LHCN-M2 (cell line): ENCODE data around the gene HNRNPH1. TPM values are rescaled to one million over a fixed set of nuclear protein-coding genes. Genes with fewer than 3 reads are reported as not detected.
"Not testable (repeated sequence)": the region's sequence is repeated elsewhere in the genome, so short reads cannot be mapped to it uniquely, and the experiment has no call there.

Experiments used
- DNase-seq: peaks from one replicate; pipeline ENCODE4 v3.0.0-alpha.2; 2012; ENCODE audit warnings: low read depth
- polyA plus RNA-seq: library from polyadenylated mRNA; unstranded; fragments of >200 nt; gene quantifications from one replicate; pipeline ENCODE4 v1.2.1, GENCODE V29; 2012; ENCODE audit warnings: missing spikeins
- total RNA-seq: library from RNA; depleted of rRNA; stranded (reverse); fragments of >200 nt; gene quantifications from 2 replicates; pipeline ENCODE4 v1.2.3, GENCODE V29; 2014; rRNA removed

The HNRNPH1 gene, protein sequence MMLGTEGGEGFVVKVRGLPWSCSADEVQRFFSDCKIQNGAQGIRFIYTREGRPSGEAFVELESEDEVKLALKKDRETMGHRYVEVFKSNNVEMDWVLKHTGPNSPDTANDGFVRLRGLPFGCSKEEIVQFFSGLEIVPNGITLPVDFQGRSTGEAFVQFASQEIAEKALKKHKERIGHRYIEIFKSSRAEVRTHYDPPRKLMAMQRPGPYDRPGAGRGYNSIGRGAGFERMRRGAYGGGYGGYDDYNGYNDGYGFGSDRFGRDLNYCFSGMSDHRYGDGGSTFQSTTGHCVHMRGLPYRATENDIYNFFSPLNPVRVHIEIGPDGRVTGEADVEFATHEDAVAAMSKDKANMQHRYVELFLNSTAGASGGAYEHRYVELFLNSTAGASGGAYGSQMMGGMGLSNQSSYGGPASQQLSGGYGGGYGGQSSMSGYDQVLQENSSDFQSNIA
- 374 and 422 TPM in 2 replicates for total RNA-seq
- 163 TPM for polyA plus RNA-seq

DNA sequence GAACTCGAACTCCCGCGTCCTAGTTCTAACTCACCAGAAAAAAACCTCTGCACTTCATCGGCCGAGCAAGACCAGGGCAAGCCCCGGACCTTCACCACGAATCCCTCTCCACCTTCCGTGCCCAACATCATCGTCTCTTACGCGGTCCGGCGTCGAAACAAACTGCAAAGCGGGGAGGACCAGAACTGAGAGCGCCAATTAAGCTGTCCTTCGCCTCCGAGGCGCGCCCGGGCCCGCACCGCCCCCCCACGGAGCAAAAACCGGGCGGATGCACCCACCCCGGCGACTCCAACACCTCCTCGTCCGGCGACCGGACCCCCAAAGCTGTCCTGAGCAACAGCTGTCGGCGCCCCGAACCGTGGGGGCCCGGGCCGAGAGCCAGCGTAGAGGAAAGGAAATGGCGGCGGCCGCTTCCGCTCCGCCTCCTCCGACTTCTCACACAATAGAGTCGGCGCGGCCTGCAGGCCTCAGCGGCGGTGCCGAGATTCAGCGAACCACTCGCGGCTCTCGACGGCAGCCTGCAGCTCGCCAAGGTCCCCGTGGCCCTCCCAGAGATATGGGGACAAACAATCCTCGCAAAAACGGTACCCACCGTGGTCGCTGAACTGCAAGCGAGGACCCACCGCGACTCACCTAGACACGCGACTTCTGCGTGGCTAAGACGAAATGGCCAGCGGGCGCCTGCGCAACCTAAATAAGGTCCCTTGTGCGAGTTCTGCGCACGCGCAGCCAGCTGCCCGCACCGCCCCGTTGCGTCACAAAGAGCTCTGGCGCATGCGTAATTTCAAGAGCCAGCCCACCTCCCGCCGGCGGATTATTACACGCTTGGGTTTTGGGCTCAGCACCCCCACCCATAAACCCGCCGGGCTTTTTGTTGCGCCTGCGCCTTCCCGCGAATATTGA lies at the start of gene HNRNPH1:
Gene HNRNPH1 (minus strand): TSS at position 669 of the 903 bp plus-strand sequence. CDS start 538 bp downstream, at position 131.
- DNase-seq = peak; percentile 98

DNA sequence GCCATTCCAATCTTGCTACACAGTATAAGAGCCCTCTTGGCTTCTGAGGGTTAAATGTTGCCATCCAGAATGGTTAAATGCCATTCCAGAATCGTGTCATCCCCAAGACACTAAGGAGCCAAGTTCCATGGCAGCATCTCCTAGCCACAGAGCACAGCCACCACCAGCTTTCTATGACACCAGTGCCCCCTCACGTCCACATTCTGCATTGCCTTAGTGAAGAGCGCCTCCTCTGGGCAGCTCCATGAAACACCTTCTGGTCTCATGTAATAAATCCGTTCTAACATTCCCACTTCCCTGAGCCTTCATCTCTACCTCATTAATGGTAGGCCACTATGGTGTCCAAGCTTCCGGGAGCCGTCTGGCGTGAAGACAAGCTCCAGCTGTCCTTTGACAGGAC lies 44.9 kb upstream of the HNRNPH1 start:
- DNase-seq = peak; percentile 56

GRCh38 chr5:179661647-179662046 lies 38.2 kb upstream of the HNRNPH1 start:
- DNase-seq = not testable (repeated sequence)

DNA sequence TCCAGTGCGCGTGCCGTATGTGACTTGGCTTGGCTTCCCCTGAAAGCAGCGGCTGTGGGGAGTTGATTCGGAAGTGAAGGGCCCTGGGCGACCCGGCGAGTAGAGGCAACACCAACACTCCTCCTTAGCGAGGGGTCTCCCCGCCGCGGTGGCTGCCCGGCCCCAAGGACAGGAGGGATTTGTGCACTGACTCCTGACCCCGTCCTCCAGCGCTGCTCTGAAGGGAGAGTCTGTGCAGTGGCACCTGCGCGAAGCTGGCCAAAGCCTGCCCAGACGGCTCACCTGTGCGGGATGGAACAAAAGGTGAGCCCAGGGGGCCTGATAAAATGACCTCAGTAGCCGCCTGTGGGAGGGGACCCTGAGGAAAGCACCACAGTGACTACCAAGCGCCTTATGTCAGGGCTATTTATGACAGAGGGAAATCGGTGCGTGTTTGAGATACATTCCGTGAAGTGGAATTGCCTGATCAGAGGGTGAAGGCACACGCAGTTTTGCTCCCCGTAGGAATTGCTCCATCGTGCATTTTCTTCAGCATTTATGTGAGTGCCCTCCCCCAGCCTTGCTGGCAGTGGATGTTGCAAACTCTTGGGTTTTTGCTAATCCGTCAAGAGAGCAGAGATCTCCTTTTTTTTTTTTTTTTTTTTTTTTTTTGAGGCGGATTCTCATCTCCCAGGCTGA lies 34.8 kb upstream of the HNRNPH1 start:
- DNase-seq = peak; percentile 4

GRCh38 chr5:179657302-179658178 lies 34.1 kb upstream of the HNRNPH1 start:
- not testable (repeated sequence) for DNase-seq

DNA sequence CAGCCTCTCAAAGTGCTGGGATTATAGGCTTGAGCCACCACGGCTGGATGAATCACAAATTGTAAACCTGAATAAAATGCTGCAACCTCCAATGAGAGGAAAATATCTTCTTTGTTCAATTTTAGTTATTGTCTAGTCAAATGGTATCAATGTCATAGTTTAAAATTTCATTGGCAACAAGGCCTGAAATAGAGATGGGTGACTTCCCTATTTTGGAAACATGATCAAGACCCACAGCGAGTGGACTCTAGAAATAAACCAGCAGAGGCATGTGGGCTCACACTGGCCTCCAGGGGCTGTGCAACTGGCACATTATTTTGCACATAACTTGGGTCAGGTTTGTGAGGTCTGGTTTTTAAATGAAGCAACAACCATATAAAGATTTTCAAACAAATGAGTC lies 29.7 kb upstream of the HNRNPH1 start:
- not testable (repeated sequence) for DNase-seq

DNA sequence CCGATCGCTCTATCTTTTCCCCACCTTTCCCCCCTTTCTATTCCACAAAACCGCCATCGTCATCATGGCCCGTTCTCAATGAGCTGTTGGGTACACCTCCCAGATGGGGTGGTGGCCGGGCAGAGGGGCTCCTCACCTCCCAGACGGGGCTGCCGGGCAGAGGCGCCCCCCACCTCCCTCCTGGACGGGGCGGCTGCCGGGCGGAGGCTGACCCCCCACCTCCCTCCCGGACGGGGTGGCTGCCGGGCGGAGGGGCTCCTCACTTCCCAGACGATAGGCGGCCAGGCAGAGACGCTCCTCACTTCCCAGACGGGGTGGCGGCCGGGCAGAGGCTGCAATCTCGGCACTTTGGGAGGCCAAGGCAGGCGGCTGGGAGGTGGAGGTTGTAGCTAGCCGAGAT lies 26.8 kb upstream of the HNRNPH1 start:
- not testable (repeated sequence) for DNase-seq

GRCh38 chr5:179649166-179649703 lies 25.8 kb upstream of the HNRNPH1 start:
- not testable (repeated sequence) for DNase-seq

DNA sequence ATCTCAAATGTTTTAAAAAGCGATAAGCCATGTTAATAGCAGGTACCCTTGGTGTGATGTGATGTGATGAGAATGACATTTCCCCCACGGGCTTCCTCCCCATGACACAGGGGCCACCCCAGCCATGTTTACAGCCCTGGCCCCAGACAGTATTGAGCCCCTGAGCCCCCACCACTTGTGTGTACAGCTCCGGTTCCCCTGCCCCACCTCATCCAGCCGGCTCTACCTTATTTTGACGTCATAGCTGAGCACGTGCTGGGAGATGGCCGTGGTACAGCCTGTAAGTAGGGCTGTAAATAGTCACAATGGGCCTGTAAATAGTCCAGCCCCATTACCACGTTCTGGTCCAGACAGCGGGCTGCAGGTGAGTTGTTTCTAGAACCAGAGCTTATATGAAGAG lies 24.9 kb upstream of the HNRNPH1 start:
- no peak for DNase-seq

- not testable (repeated sequence) for DNase-seq
Measured at GRCh38 chr5:179644766-179645165, 21.3 kb upstream of the HNRNPH1 start.

GRCh38 chr5:179643141-179643920 lies 19.9 kb upstream of the HNRNPH1 start:
- not testable (repeated sequence) for DNase-seq

DNA sequence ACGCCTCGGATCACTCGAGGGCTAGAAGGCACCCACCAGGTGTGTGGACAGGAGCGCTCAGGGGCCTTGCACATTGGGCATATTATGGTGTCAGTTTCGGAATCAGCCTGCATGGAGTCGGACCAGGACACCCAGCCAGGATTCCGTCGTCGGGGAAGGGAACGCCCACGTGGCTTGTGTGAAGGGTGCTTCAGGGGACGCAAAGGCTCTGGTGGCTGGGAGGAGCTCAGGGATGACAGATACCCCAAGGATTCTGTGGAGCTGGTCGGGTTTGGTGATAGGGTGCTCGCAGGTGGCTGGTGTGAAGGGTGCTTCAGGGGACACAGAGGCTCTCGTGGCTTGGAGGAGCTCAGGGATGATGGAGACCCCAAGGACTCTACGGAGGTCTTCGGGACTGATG lies 19.2 kb upstream of the HNRNPH1 start:
- not testable (repeated sequence) for DNase-seq

DNA sequence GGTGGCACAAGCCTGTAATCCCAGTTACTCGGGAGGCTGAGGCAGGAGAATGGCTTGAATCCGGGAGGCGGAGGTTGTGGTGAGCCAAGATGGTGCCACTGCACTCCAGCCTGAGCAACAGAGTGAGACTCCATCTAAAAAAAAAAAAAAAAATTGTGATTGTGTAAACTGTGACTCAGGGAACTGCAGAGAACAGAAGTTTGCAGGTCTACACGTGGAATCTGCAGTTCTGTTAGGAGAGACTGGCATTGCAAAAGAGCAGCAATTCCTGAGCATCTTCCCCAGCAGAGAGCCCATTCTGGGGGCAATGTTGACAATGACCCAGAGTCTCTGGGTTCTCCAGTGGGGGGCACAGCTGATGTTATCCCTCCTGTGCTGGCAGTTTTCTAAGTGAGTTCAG lies 18.3 kb upstream of the HNRNPH1 start:
- not testable (repeated sequence) for DNase-seq

DNA sequence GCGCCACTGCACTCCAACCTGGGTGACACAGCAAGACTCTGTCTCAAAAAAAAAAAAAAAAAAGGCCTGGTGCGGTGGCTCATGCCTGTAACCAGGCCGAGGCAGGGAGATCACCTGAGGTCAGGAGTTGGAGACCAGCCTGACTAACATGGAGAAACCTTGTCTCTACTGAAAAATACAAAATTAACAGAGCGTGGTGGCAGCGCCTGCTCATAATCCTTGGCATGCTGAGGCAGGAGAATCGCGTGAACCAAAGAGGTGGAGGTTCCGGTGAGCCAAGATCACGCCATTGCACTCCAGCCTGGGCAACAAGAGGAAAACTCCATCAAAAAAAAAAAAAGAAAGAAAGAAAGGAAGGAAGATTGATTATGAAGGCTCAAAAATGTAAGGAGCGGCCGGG lies 15.8 kb upstream of the HNRNPH1 start:
- not testable (repeated sequence) for DNase-seq

- DNase-seq = not testable (repeated sequence)
Measured at GRCh38 chr5:179634370-179635172, 11.1 kb upstream of the HNRNPH1 start.

- DNase-seq = not testable (repeated sequence)
Measured at GRCh38 chr5:179633501-179634369, 10.3 kb upstream of the HNRNPH1 start.

DNA sequence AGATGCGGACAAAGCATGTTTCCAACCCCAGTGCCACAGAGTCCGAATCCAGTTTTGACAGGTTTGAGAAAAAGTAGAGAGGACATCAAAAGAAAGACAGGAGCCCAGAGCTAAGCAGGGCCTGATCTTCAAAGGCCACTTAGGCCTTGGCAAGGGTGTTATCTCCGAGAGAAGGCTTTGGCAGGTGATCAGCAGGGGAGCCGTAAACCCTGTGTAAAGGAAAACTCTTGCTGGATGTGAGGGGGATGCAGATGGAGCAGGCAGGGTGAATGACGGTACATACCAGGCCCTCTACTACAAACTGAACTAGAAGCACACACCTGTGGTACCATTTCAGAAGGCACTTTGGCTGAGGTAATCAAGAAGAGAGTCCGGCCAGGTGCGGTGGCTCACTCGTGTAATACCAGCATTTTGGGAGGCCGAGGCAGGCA lies 1.4 kb upstream of the HNRNPH1 start:
- DNase-seq = no peak
